HS-5 (cell line): ENCODE measurements around the gene NEU4.

ENCODE experiments used
- DNase-seq: peaks from one replicate; pipeline ENCODE4 v3.0.0-alpha.2; 2012; ENCODE audit warnings: low read depth

Gene NEU4

GRCh38 chr2:241853651-241854341, 44.8 kb downstream of the NEU4 start:
- DNase-seq = no peak

- DNase-seq = no peak
Observed at GRCh38 chr2:241854342-241855244, 45.6 kb downstream of the NEU4 start.

GRCh38 chr2:241855245-241855887, 46.4 kb downstream of the NEU4 start:
- no peak for DNase-seq

GRCh38 chr2:241855888-241856422, 47.0 kb downstream of the NEU4 start:
- no peak for DNase-seq

GRCh38 chr2:241857041-241857541, 48.1 kb downstream of the NEU4 start:
- no peak for DNase-seq

- DNase-seq = no peak
Observed at GRCh38 chr2:241857572-241858121, 48.7 kb downstream of the NEU4 start.

- no peak for DNase-seq
Observed at GRCh38 chr2:241858206-241859016, 49.4 kb downstream of the NEU4 start, which contains the start of gene PDCD1. Gene PDCD1 (minus strand): TSS chr2:241858894. CDS start chr2:241858838, 56 bp downstream.

- no peak for DNase-seq
Observed at GRCh38 chr2:241859017-241859435, 50.0 kb downstream of the NEU4 start.

- no peak for DNase-seq
Observed at GRCh38 chr2:241859436-241860183, 50.6 kb downstream of the NEU4 start.

GRCh38 chr2:241860184-241861078, 51.4 kb downstream of the NEU4 start:
- no peak for DNase-seq

- DNase-seq = no peak
Observed at GRCh38 chr2:241861264-241861663, 52.3 kb downstream of the NEU4 start.

- DNase-seq = no peak
Observed at GRCh38 chr2:241862093-241862492, 53.1 kb downstream of the NEU4 start.

- no peak for DNase-seq
Observed at GRCh38 chr2:241862775-241863535, 54.0 kb downstream of the NEU4 start.

- DNase-seq = no peak
Observed at GRCh38 chr2:241863536-241863954, 54.6 kb downstream of the NEU4 start.

- DNase-seq = no peak
Observed at GRCh38 chr2:241864168-241864849, 55.3 kb downstream of the NEU4 start.

GRCh38 chr2:241864850-241865213, 55.8 kb downstream of the NEU4 start:
- DNase-seq = no peak

GRCh38 chr2:241865416-241865956, 56.5 kb downstream of the NEU4 start:
- DNase-seq = no peak
